ENCODE measurements around the gene APEX1.
"Not testable (repeated sequence)": the region's sequence is repeated elsewhere in the genome, so short reads cannot be mapped to it uniquely, and the experiment has no call there.

APEX1 gene

GRCh38 chr14:20472536-20473169, 17.6 kb downstream of the APEX1 start:
- no peak for DNase-seq (ENCODE audit: low read depth in 3 of 3)

GRCh38 chr14:20476776-20477175, 21.8 kb downstream of the APEX1 start:
- no peak for DNase-seq (ENCODE audit: low read depth in 3 of 3)

GRCh38 chr14:20477211-20477876, 22.3 kb downstream of the APEX1 start:
- no peak for DNase-seq (ENCODE audit: low read depth in 3 of 3)

- DNase-seq (ENCODE audit: low read depth in 3 of 3), result no peak
These were observed 23.9 kb downstream of the APEX1 start for GRCh38 chr14:20478894-20479293.

- no peak for DNase-seq (ENCODE audit: low read depth in 3 of 3)
These were observed 27.4 kb downstream of the APEX1 start for GRCh38 chr14:20482382-20482781.

GRCh38 chr14:20485900-20486299, 30.9 kb downstream of the APEX1 start:
- no peak for DNase-seq (ENCODE audit: low read depth in 3 of 3)

GRCh38 chr14:20486684-20487395, 31.8 kb downstream of the APEX1 start:
- no peak for DNase-seq (ENCODE audit: low read depth in 3 of 3)

- DNase-seq (ENCODE audit: low read depth in 3 of 3), result no peak
These were observed 32.3 kb downstream of the APEX1 start for GRCh38 chr14:20487396-20487725.

- DNase-seq (ENCODE audit: low read depth in 3 of 3), result no peak
These were observed 34.3 kb downstream of the APEX1 start for GRCh38 chr14:20489093-20489994.

GRCh38 chr14:20490563-20490962, 35.5 kb downstream of the APEX1 start:
- DNase-seq (ENCODE audit: low read depth in 3 of 3), result no peak

- no peak for DNase-seq (ENCODE audit: low read depth in 3 of 3)
These were observed 37.5 kb downstream of the APEX1 start for GRCh38 chr14:20492486-20492885.

GRCh38 chr14:20493634-20494033, 38.6 kb downstream of the APEX1 start:
- no peak for DNase-seq (ENCODE audit: low read depth in 3 of 3)

GRCh38 chr14:20494935-20495766, 40.1 kb downstream of the APEX1 start:
- no peak for DNase-seq (ENCODE audit: low read depth in 3 of 3)

- DNase-seq (ENCODE audit: low read depth in 3 of 3), result no peak
These were observed 43.6 kb downstream of the APEX1 start for GRCh38 chr14:20498622-20499021.

GRCh38 chr14:20499108-20499507, 44.1 kb downstream of the APEX1 start:
- DNase-seq (ENCODE audit: low read depth in 3 of 3), result no peak

- no peak for DNase-seq (ENCODE audit: low read depth in 3 of 3)
These were observed 44.9 kb downstream of the APEX1 start for GRCh38 chr14:20499881-20500280.

- no peak for DNase-seq (ENCODE audit: low read depth in 3 of 3)
These were observed 46.3 kb downstream of the APEX1 start for GRCh38 chr14:20501346-20501745.

GRCh38 chr14:20503898-20504297, 48.9 kb downstream of the APEX1 start:
- no peak for DNase-seq (ENCODE audit: low read depth in 3 of 3)

- DNase-seq (ENCODE audit: low read depth in 3 of 3), result not testable (repeated sequence)
These were observed 51.2 kb downstream of the APEX1 start for GRCh38 chr14:20506276-20506675.

GRCh38 chr14:20506752-20507151, 51.7 kb downstream of the APEX1 start:
- not testable (repeated sequence) for DNase-seq (ENCODE audit: low read depth in 3 of 3)
